GM18951 (cell line): Measurements from ENCODE around the gene RDH14.

ENCODE experiments used
- POLR2A ChIP-seq: IDR thresholded peaks from 4 replicates; pipeline ENCODE4 v1.6.1; 2011; ENCODE audit warnings: mild to moderate bottlenecking; ENCODE audit not compliant: insufficient read length, insufficient read depth; ENCODE audit errors: extremely low read depth
- in situ Hi-C: fragments of 300-500 bp; cut with MboI; formaldehyde crosslinking; loops from one replicate; pipeline ENCODE4 v1.12.0; 2022; ENCODE audit warnings: low sequenced_read_pairs, mixed read lengths, inconsistent platforms; ENCODE audit not compliant: unreplicated experiment

RDH14 gene

DNA sequence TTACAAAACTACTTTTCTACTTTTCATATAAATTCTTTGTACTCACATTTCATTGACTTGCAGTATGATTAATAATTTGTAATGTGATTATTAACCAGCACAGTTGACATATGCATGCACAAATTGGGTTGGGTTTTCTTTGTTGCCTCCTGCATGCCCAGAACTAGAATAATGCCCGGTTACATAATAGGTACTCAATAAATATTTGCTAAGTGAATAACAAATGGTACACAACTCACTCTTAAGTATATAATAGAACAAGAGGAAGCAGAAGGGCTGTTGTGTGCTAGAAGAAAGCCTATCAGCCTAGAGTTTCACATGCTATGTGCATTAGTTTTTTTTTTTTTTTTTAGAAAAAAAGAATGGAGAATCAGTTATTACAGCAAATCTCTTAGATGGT lies 9.3 kb downstream of the RDH14 start:
- in situ Hi-C loops: no loop called here
- TF ChIP-seq POLR2A: no peak

DNA sequence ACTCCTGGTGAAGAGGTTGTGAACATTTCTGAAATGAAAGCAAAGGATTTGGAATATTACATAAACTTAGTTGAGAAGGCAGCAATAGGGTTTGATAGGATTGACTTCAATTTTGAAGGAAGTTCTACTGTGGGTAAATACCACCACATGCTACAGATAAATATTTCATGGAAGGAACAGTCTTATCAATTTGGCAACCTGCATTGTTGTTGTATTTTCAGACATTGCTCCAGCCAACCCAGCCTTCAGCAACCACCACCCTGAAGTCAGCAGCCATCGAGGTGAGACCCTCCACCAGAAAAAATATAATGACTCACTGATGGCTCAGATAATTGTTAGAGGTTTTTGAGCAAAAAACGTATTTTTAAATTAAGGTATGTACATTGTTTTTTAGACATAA lies 10.0 kb downstream of the RDH14 start:
- no peak for TF ChIP-seq POLR2A

GRCh38 chr2:18549083-18549482 lies 11.4 kb downstream of the RDH14 start:
- in situ Hi-C loops: no loop called here

More for the DNA sequence above, 10.0 kb downstream of the RDH14 start:
- in situ Hi-C loops: no loop called here

GRCh38 chr2:18548621-18549020 lies 11.8 kb downstream of the RDH14 start:
- in situ Hi-C loops: no loop called here
- no peak for TF ChIP-seq POLR2A

More at GRCh38 chr2:18549083-18549482, 11.4 kb downstream of the RDH14 start:
- TF ChIP-seq POLR2A: no peak

DNA sequence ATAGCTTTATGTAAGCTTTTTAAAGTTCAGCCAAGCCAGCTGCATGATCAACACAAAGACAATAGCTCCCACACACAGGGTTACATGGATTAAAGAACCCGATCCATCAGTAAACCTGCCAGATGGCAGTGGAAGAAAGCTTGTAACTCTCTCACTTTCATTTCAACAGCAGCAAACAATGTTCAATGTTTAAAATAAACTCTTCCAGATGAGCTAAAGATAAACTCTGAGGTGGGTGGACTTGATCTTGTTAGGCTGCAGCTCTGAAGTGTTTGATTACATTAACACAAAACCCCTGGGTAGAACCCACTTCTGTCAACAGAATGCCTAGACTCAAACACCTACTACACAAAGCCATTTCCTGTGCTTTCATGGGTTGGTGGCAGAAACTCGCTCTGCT lies 13.9 kb downstream of the RDH14 start:
- no peak for TF ChIP-seq POLR2A
- in situ Hi-C loops: no loop called here

- TF ChIP-seq POLR2A: no peak
- in situ Hi-C loops: no loop called here
These were observed 15.1 kb downstream of the RDH14 start for GRCh38 chr2:18545384-18545783.

DNA sequence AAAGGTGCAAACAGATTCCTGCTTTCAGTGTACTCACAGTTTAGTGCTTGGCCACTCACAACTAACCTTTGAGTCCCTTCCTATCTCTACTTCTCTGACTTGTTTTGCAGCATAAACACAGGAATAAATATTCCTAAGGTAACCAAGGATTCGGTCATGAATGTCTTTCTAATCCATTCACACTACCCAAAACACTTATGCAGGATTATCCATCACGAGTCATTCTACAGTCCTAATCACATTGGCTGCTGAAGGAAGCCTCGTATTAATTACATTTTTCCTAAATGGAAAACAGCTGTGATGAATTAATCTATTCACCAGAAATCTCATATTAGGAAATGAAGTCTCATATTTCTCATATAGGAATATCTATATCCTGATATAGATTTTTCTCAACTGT lies 16.3 kb downstream of the RDH14 start:
- in situ Hi-C loops: no loop called here
- TF ChIP-seq POLR2A: no peak

DNA sequence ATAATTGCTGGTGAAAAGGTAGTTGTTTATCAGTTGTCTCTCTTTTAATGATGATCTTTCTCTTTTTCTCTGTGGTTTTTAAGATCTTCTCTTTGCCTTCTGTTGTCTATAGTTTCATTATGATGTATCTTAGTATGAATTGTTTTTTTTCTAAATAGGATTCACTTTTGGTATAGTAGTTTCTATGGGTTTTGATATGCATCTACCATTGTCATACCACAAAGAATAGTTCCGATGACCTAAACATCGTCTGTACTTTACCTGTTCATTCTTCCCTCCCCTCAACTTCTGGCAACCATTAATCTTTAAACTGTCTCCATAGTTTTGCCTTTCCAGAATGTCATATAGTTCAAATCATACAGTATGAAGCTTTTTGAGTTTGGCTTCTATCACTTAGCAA lies 19.6 kb downstream of the RDH14 start:
- no peak for TF ChIP-seq POLR2A
- in situ Hi-C loops: no loop called here

DNA sequence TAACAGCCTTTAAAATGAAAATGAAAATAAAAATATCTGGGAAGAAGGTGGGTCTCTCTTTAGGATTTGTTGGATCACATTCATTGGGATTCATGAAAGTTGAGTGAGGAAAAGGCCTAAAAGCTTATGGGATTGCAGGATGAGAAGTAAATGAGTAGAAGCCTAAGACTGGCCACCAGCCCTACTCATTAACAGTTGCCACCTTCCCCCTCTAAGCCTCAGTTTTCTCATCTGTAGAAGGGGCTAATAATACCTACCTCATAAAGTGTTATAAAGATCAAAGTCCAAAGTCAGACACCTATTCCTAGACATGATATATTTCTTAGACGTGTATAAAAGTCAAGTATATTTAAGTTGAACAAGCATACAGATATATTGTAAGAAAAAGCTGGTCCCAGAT lies 23.8 kb downstream of the RDH14 start:
- TF ChIP-seq POLR2A: no peak
- in situ Hi-C loops: no loop called here

GRCh38 chr2:18536100-18536499 lies 24.4 kb downstream of the RDH14 start:
- in situ Hi-C loops: no loop called here
- TF ChIP-seq POLR2A: no peak

- in situ Hi-C loops: no loop called here
- no peak for TF ChIP-seq POLR2A
These were observed 29.3 kb downstream of the RDH14 start for GRCh38 chr2:18531194-18531593.

GRCh38 chr2:18527822-18528221 lies 32.6 kb downstream of the RDH14 start:
- in situ Hi-C loops: no loop called here

GRCh38 chr2:18527326-18527725 lies 33.1 kb downstream of the RDH14 start:
- in situ Hi-C loops: no loop called here
- TF ChIP-seq POLR2A: no peak

More at GRCh38 chr2:18527822-18528221, 32.6 kb downstream of the RDH14 start:
- TF ChIP-seq POLR2A: no peak

DNA sequence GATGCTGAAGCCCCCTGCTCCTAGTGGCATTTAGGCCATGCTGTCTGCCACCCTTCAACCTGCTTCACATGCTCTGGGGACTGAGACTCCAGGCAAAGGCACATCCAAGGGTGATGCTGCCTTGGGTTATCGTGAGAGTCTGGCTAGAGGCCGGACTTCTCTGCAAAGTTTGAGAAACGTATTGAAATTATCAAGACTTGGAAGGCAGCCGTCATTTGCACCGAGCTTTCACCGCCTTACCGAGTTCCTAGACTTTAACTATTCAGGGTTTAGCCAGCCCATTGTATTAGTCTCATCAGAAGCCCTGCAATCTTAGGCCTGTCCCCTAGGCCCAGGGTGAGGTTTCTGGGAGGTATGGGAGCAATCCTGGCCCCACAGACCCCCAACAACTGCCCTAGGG lies 34.0 kb downstream of the RDH14 start:
- in situ Hi-C loops: no loop called here

GRCh38 chr2:18525852-18526251 lies 34.6 kb downstream of the RDH14 start:
- no peak for TF ChIP-seq POLR2A
- in situ Hi-C loops: no loop called here

More for the DNA sequence above, 34.0 kb downstream of the RDH14 start:
- no peak for TF ChIP-seq POLR2A
